Measurements from ENCODE around the gene FAF1.

DNA sequence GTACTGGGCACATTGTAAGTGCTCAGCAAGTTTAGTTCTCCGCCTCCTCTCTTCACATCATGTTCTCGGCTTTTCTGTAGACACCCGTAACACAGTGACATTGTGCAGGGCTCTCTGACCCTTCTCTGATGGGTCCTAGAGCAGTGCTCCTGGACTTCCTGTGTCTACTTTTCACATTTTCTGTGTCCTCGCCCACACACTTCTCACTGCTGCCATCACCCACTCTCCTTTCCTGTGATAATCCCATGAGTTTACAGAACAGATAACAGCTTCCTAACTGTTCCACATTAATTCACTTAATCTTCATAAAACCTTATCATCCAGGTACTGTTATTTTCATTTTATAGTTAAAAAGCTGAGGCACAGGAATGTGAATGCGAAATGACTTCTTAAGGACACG is 523.6 kb downstream of the FAF1 start:
- TF ChIP-seq, protein P1, sequence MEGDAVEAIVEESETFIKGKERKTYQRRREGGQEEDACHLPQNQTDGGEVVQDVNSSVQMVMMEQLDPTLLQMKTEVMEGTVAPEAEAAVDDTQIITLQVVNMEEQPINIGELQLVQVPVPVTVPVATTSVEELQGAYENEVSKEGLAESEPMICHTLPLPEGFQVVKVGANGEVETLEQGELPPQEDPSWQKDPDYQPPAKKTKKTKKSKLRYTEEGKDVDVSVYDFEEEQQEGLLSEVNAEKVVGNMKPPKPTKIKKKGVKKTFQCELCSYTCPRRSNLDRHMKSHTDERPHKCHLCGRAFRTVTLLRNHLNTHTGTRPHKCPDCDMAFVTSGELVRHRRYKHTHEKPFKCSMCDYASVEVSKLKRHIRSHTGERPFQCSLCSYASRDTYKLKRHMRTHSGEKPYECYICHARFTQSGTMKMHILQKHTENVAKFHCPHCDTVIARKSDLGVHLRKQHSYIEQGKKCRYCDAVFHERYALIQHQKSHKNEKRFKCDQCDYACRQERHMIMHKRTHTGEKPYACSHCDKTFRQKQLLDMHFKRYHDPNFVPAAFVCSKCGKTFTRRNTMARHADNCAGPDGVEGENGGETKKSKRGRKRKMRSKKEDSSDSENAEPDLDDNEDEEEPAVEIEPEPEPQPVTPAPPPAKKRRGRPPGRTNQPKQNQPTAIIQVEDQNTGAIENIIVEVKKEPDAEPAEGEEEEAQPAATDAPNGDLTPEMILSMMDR (IDR thresholded peaks at IDR 0.05): no peak
- no peak for TF ChIP-seq POLR2A (IDR thresholded peaks at IDR 0.05)

Data from lower leg skin (tissue), 3 donors.